GM23338 (cell line): ENCODE results near the gene MEMO1. TPM values are rescaled to one million over a fixed set of nuclear protein-coding genes. Genes with fewer than 3 reads are reported as not detected.
A peak's percentile ranks its signal among the peaks of the same experiment; 100 is the strongest.

ENCODE experiments used
- ATAC-seq: fragments of 200-7000 bp; cut with Tn5 transposase; 3 replicates; pipeline ENCODE4 v1.9.1; 2020
- DNase-seq: peaks from one replicate; pipeline ENCODE4 v3.0.0-alpha.2; 2015; ENCODE audit warnings: low spot score
- H2AFZ ChIP-seq: fragments of 200-600 bp; sonication (generic); 2 replicates; pipeline ENCODE4 v1.8.0; 2016; ENCODE audit warnings: antibody characterized with exemption, mild to moderate bottlenecking, moderate library complexity
- H3F3A ChIP-seq: fragments of 200-600 bp; sonication (generic); replicated peaks from 2 replicates; pipeline ENCODE4 v1.8.0; 2017; ENCODE audit warnings: antibody characterized with exemption, mixed run types, low read depth
- H3K27ac ChIP-seq: fragments of 200-600 bp; sonication (generic); 2 replicates; pipeline ENCODE4 v1.6.1; 2016; ENCODE audit warnings: low read depth
- H3K27me3 ChIP-seq: fragments of 200-600 bp; sonication (generic); 2 replicates; pipeline ENCODE4 v1.8.0; 2016; ENCODE audit warnings: mild to moderate bottlenecking, mixed run types, moderate library complexity; ENCODE audit not compliant: insufficient read depth
- H3K36me3 ChIP-seq: fragments of 200-600 bp; sonication (generic); 2 replicates; pipeline ENCODE4 v1.8.0; 2016; ENCODE audit warnings: mild to moderate bottlenecking; ENCODE audit not compliant: insufficient read depth
- H3K4me1 ChIP-seq: fragments of 200-600 bp; sonication (generic); 2 replicates; pipeline ENCODE4 v1.8.0; 2016; ENCODE audit warnings: mild to moderate bottlenecking, moderate library complexity; ENCODE audit not compliant: insufficient read depth
- H3K4me2 ChIP-seq: fragments of 200-600 bp; sonication (generic); 2 replicates; pipeline ENCODE4 v1.7.1; 2017; ENCODE audit warnings: mixed run types
- H3K4me3 ChIP-seq: fragments of 200-600 bp; sonication (generic); 2 replicates; pipeline ENCODE4 v1.6.1; 2016; ENCODE audit warnings: mixed run types
- H3K79me2 ChIP-seq: fragments of 200-600 bp; sonication (generic); replicated peaks from 2 replicates; pipeline ENCODE4 v1.8.0; 2017; ENCODE audit warnings: mild to moderate bottlenecking; ENCODE audit not compliant: insufficient read depth
- H3K9me2 ChIP-seq: fragments of 200-600 bp; sonication (generic); 2 replicates; pipeline ENCODE4 v1.8.0; 2017; ENCODE audit not compliant: insufficient read depth
- H4K20me1 ChIP-seq: fragments of 200-600 bp; sonication (generic); replicated peaks from 2 replicates; pipeline ENCODE4 v1.8.0; 2017; ENCODE audit warnings: mild to moderate bottlenecking; ENCODE audit not compliant: insufficient read depth
- H3K27ac Mint-ChIP-seq: 2 replicates; pipeline ENCODE4 v1.8.0; 2020; ENCODE audit warnings: inconsistent platforms, mild to moderate bottlenecking, moderate library complexity, mixed read lengths
- H3K27me3 Mint-ChIP-seq: 3 replicates; pipeline ENCODE4 v1.8.0; 2022; ENCODE audit warnings: low read depth, mild to moderate bottlenecking, moderate library complexity, mixed read lengths, inconsistent platforms; ENCODE audit not compliant: insufficient read depth, poor library complexity
- H3K36me3 Mint-ChIP-seq: 3 replicates; pipeline ENCODE4 v1.8.0; 2021; ENCODE audit warnings: low read depth, mild to moderate bottlenecking, inconsistent platforms, moderate library complexity, mixed read lengths
- H3K4me1 Mint-ChIP-seq: 3 replicates; pipeline ENCODE4 v1.8.0; 2020; ENCODE audit warnings: mild to moderate bottlenecking, inconsistent platforms, mixed read lengths
- H3K4me3 Mint-ChIP-seq: 3 replicates; pipeline ENCODE4 v1.8.0; 2021; ENCODE audit warnings: moderate library complexity, mild to moderate bottlenecking, inconsistent platforms, mixed read lengths
- H3K9me3 Mint-ChIP-seq: 3 replicates; pipeline ENCODE4 v1.8.0; 2020; ENCODE audit warnings: moderate library complexity, mild to moderate bottlenecking, inconsistent platforms, mixed read lengths
- CREB1 ChIP-seq: fragments of 250-450 bp; sonication (Bioruptor Pico); IDR thresholded peaks from 2 replicates; pipeline ENCODE4 v1.5.0; 2020; ENCODE audit warnings: low read depth, mild to moderate bottlenecking, moderate library complexity
- EZH2 ChIP-seq: fragments of 200-600 bp; sonication (generic); IDR thresholded peaks from one replicate; pipeline ENCODE4 v1.8.0; 2017; ENCODE audit warnings: antibody characterized with exemption, mild to moderate bottlenecking, low read depth; ENCODE audit not compliant: unreplicated experiment
- EZH2phosphoT487 ChIP-seq: fragments of 200-600 bp; sonication (generic); IDR thresholded peaks from one replicate; pipeline ENCODE4 v1.8.1; 2018; ENCODE audit warnings: antibody characterized with exemption; ENCODE audit not compliant: unreplicated experiment
- JUNB ChIP-seq: IDR thresholded peaks from one replicate; pipeline ENCODE4 v1.6.1; 2016; ENCODE audit warnings: antibody characterized with exemption; ENCODE audit not compliant: unreplicated experiment
- NANOG ChIP-seq: IDR thresholded peaks from 2 replicates; pipeline ENCODE4 v1.6.1; 2016; ENCODE audit warnings: antibody characterized with exemption, borderline replicate concordance
- STAT1 ChIP-seq: IDR thresholded peaks from one replicate; pipeline ENCODE4 v1.6.1; 2016; ENCODE audit warnings: antibody characterized with exemption; ENCODE audit not compliant: unreplicated experiment
- ZNF331 ChIP-seq: fragments of 250-450 bp; sonication (Bioruptor Pico); IDR thresholded peaks from 2 replicates; pipeline ENCODE4 v1.5.0; 2020; ENCODE audit warnings: low read depth, mild to moderate bottlenecking, moderate library complexity
- polyA plus RNA-seq: library from polyadenylated mRNA; unstranded; fragments of >200 nt; fragmentation: Nextera tagmentation; extraction: Ambion mirVana; gene quantifications from 2 replicates; pipeline ENCODE4 v1.2.1, GENCODE V29; 2016
- total RNA-seq: library from RNA; depleted of rRNA; stranded (reverse); fragments of >200 nt; shearing (Covaris generic); gene quantifications from 2 replicates; pipeline ENCODE4 v1.2.3, GENCODE V29; 2014
- TF ChIP-seq, protein P1 (sequence below): IDR thresholded peaks from 2 replicates; pipeline ENCODE4 v1.6.1; 2016; ENCODE audit warnings: antibody characterized with exemption
- TF ChIP-seq, protein P2 (sequence below), 2 experiments: fragments of 200-600 bp in 1 of 2; sonication (generic) in 1 of 2; conservative IDR thresholded peaks; 2 replicates each; pipeline versions ENCODE4 v1.5.1 to v1.6.1; 2016 to 2017; ENCODE audit warnings: antibody characterized with exemption in 2 of 2, low read depth in 2 of 2, mild to moderate bottlenecking in 2 of 2, moderate library complexity in 1 of 2
- TF ChIP-seq, protein P3 (sequence below): IDR thresholded peaks from one replicate; pipeline ENCODE4 v1.6.1; 2018; ENCODE audit warnings: antibody characterized with exemption; ENCODE audit not compliant: unreplicated experiment

The MEMO1 gene
- total and polyA plus RNA-seq, 2 experiments from 2014 or later = 39.1 to 67.0 TPM

DNA sequence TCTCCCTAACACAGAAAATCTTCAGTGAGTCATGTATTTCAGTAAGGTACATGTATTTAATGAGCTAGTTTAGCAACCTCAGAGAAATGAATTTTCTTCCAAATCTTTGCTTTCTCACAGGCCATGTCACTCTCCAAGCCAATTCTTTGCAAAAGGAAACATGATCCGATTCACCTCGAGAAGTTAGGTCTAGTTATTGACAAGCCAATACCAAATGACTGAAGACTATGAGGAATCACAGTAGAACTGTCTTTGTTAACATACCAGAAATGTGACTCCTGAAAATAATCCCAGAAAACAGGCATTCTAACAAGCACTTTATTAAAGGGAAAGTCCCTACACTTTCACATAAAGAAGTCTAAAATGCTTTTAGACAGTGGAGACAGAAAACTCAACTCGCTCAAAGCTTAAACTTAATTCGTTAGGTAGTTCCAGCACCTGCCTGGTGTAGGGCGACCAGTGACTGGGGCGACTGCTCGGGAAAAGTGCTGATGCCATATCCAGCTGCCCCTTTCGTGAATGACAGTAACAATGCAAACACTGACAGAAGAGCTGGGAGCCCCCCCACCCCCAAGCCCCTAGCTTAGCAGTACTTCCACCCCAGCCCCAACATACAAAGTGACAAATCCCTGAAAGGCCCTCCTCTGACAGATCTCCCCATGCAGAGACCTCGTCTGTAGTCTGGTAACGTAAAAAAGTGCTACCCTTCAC lies 1.8 kb downstream of the MEMO1 start:
- Mint-ChIP-seq H3K4me1 (peaks cover 39% of the 10 kb centered on the region), H3K27ac (no peak overlapping the region), H3K9me3 (no peaks in the 10 kb centered on the region), H3K36me3 (peaks cover 10% of the 10 kb centered on the region), H3K4me3 (peak overlapping the region; percentile 94), H3K27me3 (peaks cover 4% of the 10 kb centered on the region)
- Histone ChIP-seq H3K27ac (no peak overlapping the region), H3K79me2 (peaks cover 56% of the 10 kb centered on the region), H2AFZ (no peak overlapping the region), H3K27me3 (no peaks in the 10 kb centered on the region), H3K4me3 (peak overlapping the region; percentile 93), H3F3A (no peaks in the 10 kb centered on the region), H3K9me2 (no peaks in the 10 kb centered on the region), H3K4me2 (peak overlapping the region; percentile 78), H3K36me3 (no peaks in the 10 kb centered on the region), H4K20me1 (peaks cover 31% of the 10 kb centered on the region), H3K4me1 (peaks cover 10% of the 10 kb centered on the region)
- DNase-seq = peak; percentile 19
- no peak; the same call in 1 of the 3 replicates for ATAC-seq
- TF ChIP-seq ZNF331 (no peak), EZH2 (no peak), NANOG (no peak), JUNB (no peak)
- TF ChIP-seq, protein P1, sequence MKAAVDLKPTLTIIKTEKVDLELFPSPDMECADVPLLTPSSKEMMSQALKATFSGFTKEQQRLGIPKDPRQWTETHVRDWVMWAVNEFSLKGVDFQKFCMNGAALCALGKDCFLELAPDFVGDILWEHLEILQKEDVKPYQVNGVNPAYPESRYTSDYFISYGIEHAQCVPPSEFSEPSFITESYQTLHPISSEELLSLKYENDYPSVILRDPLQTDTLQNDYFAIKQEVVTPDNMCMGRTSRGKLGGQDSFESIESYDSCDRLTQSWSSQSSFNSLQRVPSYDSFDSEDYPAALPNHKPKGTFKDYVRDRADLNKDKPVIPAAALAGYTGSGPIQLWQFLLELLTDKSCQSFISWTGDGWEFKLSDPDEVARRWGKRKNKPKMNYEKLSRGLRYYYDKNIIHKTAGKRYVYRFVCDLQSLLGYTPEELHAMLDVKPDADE = no peak

DNA sequence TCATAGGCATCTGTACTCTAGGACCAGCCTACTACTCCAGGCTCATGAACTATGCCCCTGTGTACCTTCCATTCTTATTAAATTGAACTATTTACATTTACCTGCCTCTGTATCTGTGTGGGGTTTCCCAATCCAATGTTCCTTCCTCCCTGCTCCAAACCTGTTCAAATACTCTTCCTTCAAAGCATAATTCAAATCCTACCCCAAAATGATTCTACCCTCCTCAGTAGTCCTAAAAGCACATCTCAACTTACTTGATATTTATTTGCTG lies 3.8 kb downstream of the MEMO1 start:
- H3K36me3 ChIP-seq = no peaks in the 10 kb centered on the region
- H4K20me1 ChIP-seq = peaks cover 31% of the 10 kb centered on the region
- no peaks in the 10 kb centered on the region for H3K27me3 ChIP-seq
- H3K27ac ChIP-seq = no peak overlapping the region
- Mint-ChIP-seq H3K36me3 (peaks cover 5% of the 10 kb centered on the region; the same call in 1 of the 3 replicates), H3K27me3 (peaks cover 4% of the 10 kb centered on the region), H3K9me3 (no peaks in the 10 kb centered on the region), H3K4me3 (no peak overlapping the region; the same call in 2 of the 3 replicates), H3K4me1 (peaks cover 36% of the 10 kb centered on the region), H3K27ac (no peak overlapping the region)
- no peaks in the 10 kb centered on the region for H3K9me2 ChIP-seq
- H3K4me3 ChIP-seq = no peak overlapping the region
- no peak overlapping the region for H2AFZ ChIP-seq
- H3K4me1 ChIP-seq = peaks cover 7% of the 10 kb centered on the region
- no peak overlapping the region for H3K4me2 ChIP-seq
- DNase-seq (no peak), ATAC-seq (no peak)
- H3K79me2 ChIP-seq = peaks cover 75% of the 10 kb centered on the region
- H3F3A ChIP-seq = no peaks in the 10 kb centered on the region
- TF ChIP-seq, protein P1 = no peak
- TF ChIP-seq CREB1 (CRISPR knock-in tag) (no peak), JUNB (no peak), NANOG (no peak), STAT1 (no peak), EZH2phosphoT487 (no peak), EZH2 (no peak), ZNF331 (no peak)
- TF ChIP-seq, protein P2, sequence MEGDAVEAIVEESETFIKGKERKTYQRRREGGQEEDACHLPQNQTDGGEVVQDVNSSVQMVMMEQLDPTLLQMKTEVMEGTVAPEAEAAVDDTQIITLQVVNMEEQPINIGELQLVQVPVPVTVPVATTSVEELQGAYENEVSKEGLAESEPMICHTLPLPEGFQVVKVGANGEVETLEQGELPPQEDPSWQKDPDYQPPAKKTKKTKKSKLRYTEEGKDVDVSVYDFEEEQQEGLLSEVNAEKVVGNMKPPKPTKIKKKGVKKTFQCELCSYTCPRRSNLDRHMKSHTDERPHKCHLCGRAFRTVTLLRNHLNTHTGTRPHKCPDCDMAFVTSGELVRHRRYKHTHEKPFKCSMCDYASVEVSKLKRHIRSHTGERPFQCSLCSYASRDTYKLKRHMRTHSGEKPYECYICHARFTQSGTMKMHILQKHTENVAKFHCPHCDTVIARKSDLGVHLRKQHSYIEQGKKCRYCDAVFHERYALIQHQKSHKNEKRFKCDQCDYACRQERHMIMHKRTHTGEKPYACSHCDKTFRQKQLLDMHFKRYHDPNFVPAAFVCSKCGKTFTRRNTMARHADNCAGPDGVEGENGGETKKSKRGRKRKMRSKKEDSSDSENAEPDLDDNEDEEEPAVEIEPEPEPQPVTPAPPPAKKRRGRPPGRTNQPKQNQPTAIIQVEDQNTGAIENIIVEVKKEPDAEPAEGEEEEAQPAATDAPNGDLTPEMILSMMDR (conservative IDR thresholded peaks at IDR 0.05; ENCODE audit: low read depth in 2 of 2) = no peak
- TF ChIP-seq, protein P3, sequence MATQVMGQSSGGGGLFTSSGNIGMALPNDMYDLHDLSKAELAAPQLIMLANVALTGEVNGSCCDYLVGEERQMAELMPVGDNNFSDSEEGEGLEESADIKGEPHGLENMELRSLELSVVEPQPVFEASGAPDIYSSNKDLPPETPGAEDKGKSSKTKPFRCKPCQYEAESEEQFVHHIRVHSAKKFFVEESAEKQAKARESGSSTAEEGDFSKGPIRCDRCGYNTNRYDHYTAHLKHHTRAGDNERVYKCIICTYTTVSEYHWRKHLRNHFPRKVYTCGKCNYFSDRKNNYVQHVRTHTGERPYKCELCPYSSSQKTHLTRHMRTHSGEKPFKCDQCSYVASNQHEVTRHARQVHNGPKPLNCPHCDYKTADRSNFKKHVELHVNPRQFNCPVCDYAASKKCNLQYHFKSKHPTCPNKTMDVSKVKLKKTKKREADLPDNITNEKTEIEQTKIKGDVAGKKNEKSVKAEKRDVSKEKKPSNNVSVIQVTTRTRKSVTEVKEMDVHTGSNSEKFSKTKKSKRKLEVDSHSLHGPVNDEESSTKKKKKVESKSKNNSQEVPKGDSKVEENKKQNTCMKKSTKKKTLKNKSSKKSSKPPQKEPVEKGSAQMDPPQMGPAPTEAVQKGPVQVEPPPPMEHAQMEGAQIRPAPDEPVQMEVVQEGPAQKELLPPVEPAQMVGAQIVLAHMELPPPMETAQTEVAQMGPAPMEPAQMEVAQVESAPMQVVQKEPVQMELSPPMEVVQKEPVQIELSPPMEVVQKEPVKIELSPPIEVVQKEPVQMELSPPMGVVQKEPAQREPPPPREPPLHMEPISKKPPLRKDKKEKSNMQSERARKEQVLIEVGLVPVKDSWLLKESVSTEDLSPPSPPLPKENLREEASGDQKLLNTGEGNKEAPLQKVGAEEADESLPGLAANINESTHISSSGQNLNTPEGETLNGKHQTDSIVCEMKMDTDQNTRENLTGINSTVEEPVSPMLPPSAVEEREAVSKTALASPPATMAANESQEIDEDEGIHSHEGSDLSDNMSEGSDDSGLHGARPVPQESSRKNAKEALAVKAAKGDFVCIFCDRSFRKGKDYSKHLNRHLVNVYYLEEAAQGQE = no peak
